ENCODE measurements around the gene COL6A2. TPM values are rescaled to one million over a fixed set of nuclear protein-coding genes. Genes with fewer than 3 reads are reported as not detected.
"Not testable (repeated sequence)": the region's sequence is repeated elsewhere in the genome, so short reads cannot be mapped to it uniquely, and the experiment has no call there.

The COL6A2 gene
- total and polyA plus RNA-seq, 2 experiments from 2014 or later = 650 to 1,939 TPM

DNA sequence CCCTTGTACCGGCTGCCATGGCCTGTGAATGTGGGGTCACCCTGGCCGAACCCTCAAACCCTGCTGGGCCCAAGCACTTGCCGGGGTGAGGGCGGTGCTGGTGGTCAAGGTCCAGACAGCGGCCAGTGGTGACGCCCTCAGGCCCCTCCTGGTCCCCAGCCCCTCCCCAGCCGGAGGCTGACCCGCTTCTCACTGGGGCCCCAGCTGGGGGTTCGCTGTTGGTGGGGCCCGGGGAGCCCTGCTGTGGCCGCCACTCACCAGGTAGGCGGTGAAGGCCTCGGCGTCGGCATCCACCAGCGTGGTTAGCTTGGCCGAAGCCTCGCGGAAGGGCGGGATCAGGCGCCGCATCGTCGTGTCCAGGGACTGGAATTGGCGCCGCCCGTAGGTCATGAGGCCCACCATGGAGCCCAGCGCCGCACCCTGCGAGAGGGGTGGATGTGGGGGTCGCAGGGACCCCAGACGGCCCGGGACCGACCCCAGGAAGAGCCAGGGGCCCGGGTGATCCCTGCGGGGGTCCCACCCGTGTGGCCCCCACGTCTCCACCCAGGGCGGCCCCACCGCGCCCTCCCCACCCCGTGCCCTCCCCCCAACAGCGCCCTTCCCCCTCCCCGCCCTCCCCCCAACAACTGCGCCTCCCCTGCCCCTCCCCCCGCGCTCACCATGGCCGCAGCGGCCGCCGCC lies 47.4 kb downstream of the COL6A2 start:
- no peak overlapping the region for H3K27ac ChIP-seq
- TF ChIP-seq EZH2phosphoT487 (IDR thresholded peaks at IDR 0.05; ENCODE audit: insufficient read depth, low read depth) (no peak), EZH2 (IDR thresholded peaks at IDR 0.05; ENCODE audit: insufficient read depth, poor library complexity, severe bottlenecking) (no peak)
- H2AFZ ChIP-seq = no peak overlapping the region
- H3K9me2 ChIP-seq (ENCODE audit: insufficient read depth) = no peaks in the 10 kb centered on the region
- no peaks in the 10 kb centered on the region for H3K27me3 ChIP-seq (replicated peaks; ENCODE audit: insufficient read depth)
- no peaks in the 10 kb centered on the region for H3K79me2 ChIP-seq (ENCODE audit: insufficient read depth)
- no peaks in the 10 kb centered on the region for H4K20me1 ChIP-seq (ENCODE audit: insufficient read depth)
- H3K9ac ChIP-seq = no peak overlapping the region
- H3K9me3 ChIP-seq (ENCODE audit: low read depth) = no peaks in the 10 kb centered on the region
- H3K4me3 ChIP-seq = no peak overlapping the region
- 93 to 96% methylated on average over 19 to 48 of the region's 51 CpGs for WGBS, 2 experiments (ENCODE audit: low coverage in 1 of 2, low lambda C conversion rate in 2 of 2, missing lambda C conversion rate in 2 of 2)
- in situ Hi-C loops (cut with MboI) = no loop called here
- H3K36me3 ChIP-seq (ENCODE audit: low read depth) = no peaks in the 10 kb centered on the region
- H3F3A ChIP-seq (ENCODE audit: insufficient read depth) = peaks cover 6% of the 10 kb centered on the region; the same call in 1 of the 2 replicates
- 0 out of 2 replicates have a peak, but pooled peaks cover 4% of the 10 kb centered on the region for H3K4me1 ChIP-seq (ENCODE audit: insufficient read depth)
- no peak for DNase-seq
- H3K4me2 ChIP-seq (ENCODE audit: unreplicated experiment) = no peak overlapping the region

DNA sequence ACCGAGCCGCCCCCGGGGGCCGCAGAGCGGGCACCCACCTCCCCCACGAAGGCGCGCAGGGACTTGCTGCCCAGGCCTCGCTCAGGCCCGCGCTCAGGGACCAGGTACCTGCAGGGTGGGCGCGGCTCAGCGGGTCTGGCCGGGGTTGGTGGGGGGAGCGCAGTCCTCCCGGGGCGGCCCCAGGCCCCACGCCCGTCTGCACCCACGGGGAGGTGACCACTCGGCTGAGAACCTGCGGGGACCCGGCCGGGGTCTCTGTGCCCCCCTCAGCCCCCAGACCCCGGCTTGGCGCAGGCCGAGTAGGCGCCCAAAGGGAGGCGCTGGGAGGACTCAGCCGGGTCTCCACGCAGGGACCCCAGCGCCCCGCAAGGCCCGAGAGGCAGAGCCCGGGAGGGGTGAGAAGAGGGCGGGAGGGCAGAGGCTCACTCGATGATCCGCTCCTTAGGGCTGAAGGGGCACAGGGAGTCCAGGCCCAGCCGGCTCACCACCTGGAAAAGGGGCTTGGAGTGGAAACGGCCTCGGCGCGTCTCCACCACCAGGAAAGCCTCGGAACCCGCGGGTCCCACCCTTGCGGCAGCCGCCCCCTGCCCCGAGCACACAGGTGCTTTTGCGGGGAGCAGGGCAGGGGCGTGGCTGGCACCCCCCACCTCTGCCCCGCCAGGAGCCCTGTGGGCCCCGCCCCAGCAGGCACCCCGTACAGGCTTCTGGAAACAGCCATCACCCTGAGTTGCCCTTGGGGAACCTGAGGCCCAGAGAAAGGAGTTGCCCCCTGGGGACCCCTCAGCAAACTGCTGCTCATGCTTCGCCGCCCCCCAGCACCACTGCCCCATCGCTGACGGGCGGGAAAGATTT lies 48.2 kb downstream of the COL6A2 start:
- 90 to 91% methylated on average over 24 to 60 of the region's 60 CpGs for WGBS, 2 experiments (ENCODE audit: low coverage in 1 of 2, low lambda C conversion rate in 2 of 2, missing lambda C conversion rate in 2 of 2)
- no peak for DNase-seq
- Histone ChIP-seq H3K9me2 (ENCODE audit: insufficient read depth) (no peaks in the 10 kb centered on the region), H3K36me3 (ENCODE audit: low read depth) (no peaks in the 10 kb centered on the region), H3K4me2 (ENCODE audit: unreplicated experiment) (no peak overlapping the region), H3K4me1 (ENCODE audit: insufficient read depth) (0 out of 2 replicates have a peak, but pooled peaks cover 4% of the 10 kb centered on the region), H3K79me2 (ENCODE audit: insufficient read depth) (no peaks in the 10 kb centered on the region), H4K20me1 (ENCODE audit: insufficient read depth) (no peaks in the 10 kb centered on the region), H3F3A (ENCODE audit: insufficient read depth) (peaks cover 6% of the 10 kb centered on the region; the same call in 1 of the 2 replicates), H3K27me3 (replicated peaks; ENCODE audit: insufficient read depth) (no peaks in the 10 kb centered on the region), H3K4me3 (no peak overlapping the region), H3K9ac (no peak overlapping the region), H3K27ac (no peak overlapping the region), H3K9me3 (ENCODE audit: low read depth) (no peaks in the 10 kb centered on the region), H2AFZ (no peak overlapping the region)
- TF ChIP-seq EZH2 (IDR thresholded peaks at IDR 0.05; ENCODE audit: insufficient read depth, poor library complexity, severe bottlenecking) = no peak
- TF ChIP-seq EZH2phosphoT487 (IDR thresholded peaks at IDR 0.05; ENCODE audit: insufficient read depth, low read depth) = no peak
- in situ Hi-C loops (cut with MboI) = no loop called here

DNA sequence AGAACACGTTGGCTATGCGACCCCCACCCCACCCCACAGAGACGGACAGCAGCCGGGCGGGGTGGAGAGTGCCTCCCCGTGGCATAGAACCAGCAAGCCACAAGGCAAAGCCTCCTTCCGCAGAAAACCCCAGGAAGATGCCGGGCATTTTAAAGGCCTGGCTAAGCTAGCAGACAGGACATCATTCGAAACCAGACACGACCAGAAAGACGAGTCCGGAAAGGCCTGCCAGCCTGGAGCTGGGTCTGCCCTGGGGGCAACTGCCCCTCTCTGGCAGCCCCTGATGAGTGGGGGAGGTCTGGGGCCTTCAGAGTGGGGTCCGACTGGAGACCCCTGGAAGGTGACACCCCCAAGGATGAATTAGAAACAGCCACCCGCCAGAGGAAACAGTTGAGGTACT lies 48.9 kb downstream of the COL6A2 start:
- H2AFZ ChIP-seq = no peak overlapping the region
- no peaks in the 10 kb centered on the region for H4K20me1 ChIP-seq (ENCODE audit: insufficient read depth)
- no peak overlapping the region for H3K27ac ChIP-seq
- H3K79me2 ChIP-seq (ENCODE audit: insufficient read depth) = no peaks in the 10 kb centered on the region
- H3K36me3 ChIP-seq (ENCODE audit: low read depth) = no peaks in the 10 kb centered on the region
- no peaks in the 10 kb centered on the region for H3K9me2 ChIP-seq (ENCODE audit: insufficient read depth)
- no peak overlapping the region for H3K4me3 ChIP-seq
- no peak for DNase-seq
- no peak overlapping the region for H3K4me2 ChIP-seq (ENCODE audit: unreplicated experiment)
- TF ChIP-seq EZH2phosphoT487 (IDR thresholded peaks at IDR 0.05; ENCODE audit: insufficient read depth, low read depth) (no peak), EZH2 (IDR thresholded peaks at IDR 0.05; ENCODE audit: insufficient read depth, poor library complexity, severe bottlenecking) (no peak)
- no peaks in the 10 kb centered on the region for H3K9me3 ChIP-seq (ENCODE audit: low read depth)
- H3K27me3 ChIP-seq (replicated peaks; ENCODE audit: insufficient read depth) = no peaks in the 10 kb centered on the region
- 0 out of 2 replicates have a peak, but pooled peaks cover 4% of the 10 kb centered on the region for H3K4me1 ChIP-seq (ENCODE audit: insufficient read depth)
- WGBS, 2 experiments (ENCODE audit: low coverage in 1 of 2, low lambda C conversion rate in 2 of 2, missing lambda C conversion rate in 2 of 2) = 78 to 81% methylated on average over 14 of the region's 14 CpGs
- peaks cover 6% of the 10 kb centered on the region; the same call in 1 of the 2 replicates for H3F3A ChIP-seq (ENCODE audit: insufficient read depth)
- no peak overlapping the region for H3K9ac ChIP-seq
- in situ Hi-C loops (cut with MboI) = no loop called here

DNA sequence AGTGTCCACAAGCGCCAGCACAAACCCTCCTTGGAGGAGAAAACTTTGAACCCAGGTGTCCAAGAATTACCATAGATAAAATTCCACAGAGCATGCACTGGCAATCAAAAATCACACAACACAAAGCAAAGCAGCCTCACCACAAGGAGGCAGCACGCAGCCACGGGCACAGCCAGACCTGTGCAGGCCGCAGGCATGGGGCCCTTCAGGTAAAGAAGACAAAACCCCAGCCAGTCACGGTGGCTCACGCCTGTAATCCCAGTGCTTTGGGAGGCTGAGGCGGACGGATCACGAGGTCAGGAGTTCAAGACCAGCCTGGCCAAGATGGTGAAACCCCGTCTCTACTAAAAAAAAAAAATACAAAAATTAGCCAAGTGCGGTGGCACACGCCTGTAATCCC lies 49.5 kb downstream of the COL6A2 start:
- H3K9ac ChIP-seq; H3K27me3 ChIP-seq (replicated peaks; ENCODE audit: insufficient read depth); H3K9me3 ChIP-seq (ENCODE audit: low read depth); in situ Hi-C loops (cut with MboI); H3K36me3 ChIP-seq (ENCODE audit: low read depth); H3K4me2 ChIP-seq (ENCODE audit: unreplicated experiment); H3K4me3 ChIP-seq; H3K9me2 ChIP-seq (ENCODE audit: insufficient read depth); H3K27ac ChIP-seq; H4K20me1 ChIP-seq (ENCODE audit: insufficient read depth); H3K79me2 ChIP-seq (ENCODE audit: insufficient read depth); H3K4me1 ChIP-seq (ENCODE audit: insufficient read depth); H3F3A ChIP-seq (ENCODE audit: insufficient read depth); H2AFZ ChIP-seq: not testable (repeated sequence)
- peak; percentile 47 for DNase-seq
- WGBS, 2 experiments (ENCODE audit: low coverage in 1 of 2, low lambda C conversion rate in 2 of 2, missing lambda C conversion rate in 2 of 2) = 84 to 88% methylated on average over 11 to 12 of the region's 12 CpGs

Data from GM23248 (cell line).